Fibroblast of skin of left quadriceps (primary cell): ENCODE data around the gene IL12B.
A peak's percentile ranks its signal among the peaks of the same experiment; 100 is the strongest.
"Not testable (repeated sequence)": the region's sequence is repeated elsewhere in the genome, so short reads cannot be mapped to it uniquely, and the experiment has no call there.

ENCODE experiments used
- DNase-seq, 2 experiments: peaks; one replicate each; pipeline ENCODE4 v3.0.0-alpha.2; 2013; ENCODE audit warnings: low read depth in 2 of 2

The IL12B gene

GRCh38 chr5:159330131-159330800, at the start of gene IL12B:
IL12B (minus strand) TSS chr5:159330487; CDS start chr5:159326782, 3,705 bp downstream.
- DNase-seq = no peak

GRCh38 chr5:159377653-159378052, 47.4 kb upstream of the IL12B start:
- no peak for DNase-seq

GRCh38 chr5:159367866-159368265, 37.6 kb upstream of the IL12B start:
- DNase-seq = not testable (repeated sequence)

- DNase-seq = not testable (repeated sequence)
Observed at GRCh38 chr5:159366776-159367175, 36.5 kb upstream of the IL12B start.

DNA sequence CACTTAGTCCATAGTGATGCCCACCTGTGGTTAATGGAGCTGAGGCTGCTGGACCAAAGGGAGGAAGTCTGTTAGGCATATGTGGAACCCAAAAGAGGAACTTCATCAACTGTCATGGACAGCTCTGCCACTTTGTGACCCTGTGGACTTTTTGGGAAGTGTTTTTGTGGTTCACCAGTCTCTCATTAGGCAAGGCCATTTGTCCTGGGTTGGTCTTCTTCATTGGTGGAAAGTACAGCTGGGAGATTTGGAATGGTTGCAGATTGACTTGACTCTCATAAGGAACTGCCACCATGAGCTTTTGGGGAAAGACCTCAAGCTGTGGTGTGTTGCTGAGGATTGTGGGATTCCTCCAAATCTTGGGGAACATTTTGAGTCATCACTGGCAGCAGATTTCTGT, 31.9 kb upstream of the IL12B start:
- no peak for DNase-seq

- not testable (repeated sequence) for DNase-seq
Observed at GRCh38 chr5:159359871-159360270, 29.6 kb upstream of the IL12B start.

DNA sequence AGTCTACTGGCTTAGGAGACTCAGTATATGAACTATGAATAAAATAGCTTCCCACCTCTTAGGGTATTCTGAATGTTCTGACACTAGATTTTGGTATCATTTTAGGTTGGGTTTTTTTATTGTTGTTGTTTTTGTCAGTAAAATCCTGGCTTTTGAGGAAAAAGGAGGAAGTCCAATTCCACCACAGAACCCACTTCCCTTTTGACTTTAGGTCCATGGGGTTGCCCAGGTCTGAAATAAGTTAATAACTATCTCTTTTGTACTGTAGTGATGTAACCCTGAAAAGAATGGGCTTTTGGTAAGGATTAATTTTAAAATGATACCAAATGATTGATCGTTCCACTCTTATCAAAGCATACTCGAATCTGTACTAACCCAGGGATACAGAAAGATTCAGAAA, 29.1 kb upstream of the IL12B start:
- DNase-seq = no peak

GRCh38 chr5:159353661-159354252, 23.5 kb upstream of the IL12B start:
- no peak for DNase-seq

DNA sequence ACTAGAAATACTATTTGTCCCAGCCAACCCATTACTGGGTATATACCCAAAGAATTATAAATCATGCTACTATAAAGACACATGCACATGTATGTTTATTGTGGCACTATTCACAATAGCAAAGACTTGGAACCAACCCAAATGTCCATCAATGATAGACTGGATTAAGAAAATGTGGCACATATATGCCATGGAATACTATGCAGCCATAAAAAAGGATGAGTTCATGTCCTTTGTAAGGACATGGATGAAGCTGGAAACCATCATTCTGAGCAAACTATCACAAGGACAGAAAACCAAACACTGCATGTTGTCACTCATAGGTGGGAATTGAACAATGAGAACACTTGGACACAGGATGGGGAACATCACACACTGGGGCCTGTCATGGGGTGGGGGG, 20.4 kb upstream of the IL12B start:
- not testable (repeated sequence) for DNase-seq

- DNase-seq = not testable (repeated sequence)
Observed at GRCh38 chr5:159350216-159350615, 19.9 kb upstream of the IL12B start.

DNA sequence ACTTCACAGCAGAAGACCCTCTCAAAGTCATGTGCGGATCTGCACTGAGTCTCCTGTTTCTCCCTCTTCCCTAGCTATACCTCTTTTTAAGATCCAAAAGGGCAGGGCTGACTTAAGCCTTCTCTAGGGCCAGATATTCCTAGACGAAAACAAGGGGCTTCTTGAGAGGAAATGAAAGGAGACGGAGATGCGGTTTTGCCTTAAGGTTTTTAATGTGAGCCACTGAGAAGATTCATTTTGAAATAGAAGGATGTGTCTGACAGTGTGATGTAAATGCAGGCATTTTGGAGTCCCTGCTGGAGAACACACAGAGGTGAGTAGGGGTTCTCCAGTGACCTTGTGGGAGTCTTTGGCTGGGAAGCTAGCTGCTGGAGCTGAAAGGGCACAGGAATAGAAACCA, 15.6 kb upstream of the IL12B start:
- DNase-seq = no peak

DNA sequence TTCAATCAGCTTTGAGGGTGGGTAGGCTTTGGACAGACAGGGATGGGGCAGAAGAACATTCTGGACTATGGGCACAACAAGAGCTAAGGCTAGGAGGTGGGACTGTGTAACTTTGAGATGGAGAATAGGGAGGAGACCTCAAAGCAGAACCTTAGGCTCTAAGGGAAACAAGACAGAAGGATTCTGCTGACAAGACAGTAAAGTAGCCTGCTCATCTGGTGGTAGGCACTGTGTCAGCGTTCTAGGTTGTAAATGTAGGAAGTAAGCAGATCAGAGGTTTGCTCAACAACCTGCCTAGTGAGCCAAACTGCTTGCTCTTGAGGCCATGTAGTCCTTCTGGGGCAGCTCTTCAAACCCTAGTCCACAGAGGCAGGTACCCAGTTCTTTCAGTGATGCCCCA, 15.0 kb upstream of the IL12B start:
- DNase-seq = no peak

GRCh38 chr5:159343295-159344094, 13.2 kb upstream of the IL12B start:
- no peak for DNase-seq

GRCh38 chr5:159342840-159343239, 12.6 kb upstream of the IL12B start:
- DNase-seq = no peak

- DNase-seq = peak; percentile 64 to 66
Observed at GRCh38 chr5:159341906-159342310, 11.6 kb upstream of the IL12B start.

DNA sequence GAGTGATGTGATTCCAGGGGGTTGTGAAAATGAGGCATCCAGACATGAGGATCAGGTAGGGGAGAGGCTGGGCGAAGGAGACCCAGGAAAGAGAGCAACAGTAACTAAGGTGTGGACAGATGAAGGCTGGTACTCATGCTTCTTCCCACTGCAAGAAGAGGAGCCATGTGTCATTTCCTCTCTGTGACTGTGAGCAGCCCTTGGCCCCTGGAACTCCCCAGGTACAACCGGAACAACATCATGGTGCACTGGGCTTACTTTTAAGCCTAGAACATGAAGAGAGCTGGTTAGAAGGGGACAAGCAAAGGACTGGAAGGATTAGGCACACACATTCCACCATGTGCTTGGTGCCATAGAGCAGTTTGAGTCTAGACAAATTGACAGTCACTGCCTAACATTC, 10.9 kb upstream of the IL12B start:
- DNase-seq = no peak

GRCh38 chr5:159340511-159340910, 10.2 kb upstream of the IL12B start:
- no peak for DNase-seq

DNA sequence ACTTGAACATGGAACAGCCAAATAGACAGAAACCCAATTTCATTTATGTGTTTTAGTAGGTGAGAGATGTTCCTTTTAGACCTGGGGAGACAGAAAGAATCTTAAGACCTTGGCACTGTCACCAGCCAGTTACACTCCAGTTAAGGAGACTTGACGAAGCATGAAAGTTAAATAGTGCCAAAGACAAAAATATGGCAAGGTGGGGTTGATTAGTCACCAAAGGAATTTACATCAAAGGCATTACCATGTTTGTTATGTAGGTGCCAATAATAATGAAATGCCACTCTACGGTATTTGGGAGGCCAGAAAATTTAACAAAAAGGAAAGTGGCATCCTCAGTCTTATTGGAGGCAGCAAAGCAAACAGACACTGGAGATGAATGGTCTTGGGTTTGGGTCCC, 9.2 kb upstream of the IL12B start:
- DNase-seq = no peak

- DNase-seq = no peak
Observed at GRCh38 chr5:159338118-159338517, 7.8 kb upstream of the IL12B start.

GRCh38 chr5:159337016-159337955, 7.0 kb upstream of the IL12B start:
- peak in 1 of 2 experiments; percentile 35 for DNase-seq

- no peak for DNase-seq
Observed at GRCh38 chr5:159336586-159336985, 6.3 kb upstream of the IL12B start.

GRCh38 chr5:159333545-159333925, 3.2 kb upstream of the IL12B start:
- no peak for DNase-seq
